ENCODE measurements around the gene SMLR1. TPM values are rescaled to one million over a fixed set of nuclear protein-coding genes. Genes with fewer than 3 reads are reported as not detected.
A peak's percentile ranks its signal among the peaks of the same experiment; 100 is the strongest.

SMLR1 gene
- total RNA-seq, 1 donor from 2014 or later = not detected

DNA sequence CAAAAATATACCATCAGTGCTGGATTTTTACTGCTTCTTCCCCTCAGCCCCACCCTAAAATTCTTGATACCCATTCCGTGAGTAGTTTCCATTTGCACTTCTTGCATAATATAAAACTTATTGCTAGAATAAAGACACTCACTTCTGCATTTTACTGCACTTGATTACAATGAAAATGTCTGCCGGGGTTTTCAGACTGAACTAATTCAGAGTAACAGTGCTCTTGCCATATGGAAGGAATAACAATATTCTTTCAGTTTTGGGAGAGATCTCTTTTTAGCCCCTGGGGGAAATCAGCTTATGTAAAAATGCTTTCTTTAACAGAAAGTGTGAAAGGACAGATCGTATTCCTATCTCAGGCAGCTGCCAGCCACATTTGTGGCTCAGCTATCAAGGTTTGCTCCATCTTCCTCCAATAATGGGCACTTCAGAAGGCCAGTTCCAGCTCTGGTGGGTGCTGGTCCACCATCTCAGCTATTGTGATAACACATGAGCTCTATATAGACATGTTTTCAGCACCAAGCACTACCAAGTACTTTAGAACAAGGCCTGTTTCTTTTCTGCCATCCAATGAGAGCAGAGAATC is 8.9 kb downstream of the SMLR1 start:
- intact Hi-C loops (cut with micrococcal nuclease) = no loop called here
- Mint-ChIP-seq H3K4me1 (no peaks in the 10 kb centered on the region), H3K9me3 (no peaks in the 10 kb centered on the region), H3K27ac (no peak overlapping the region), H3K27me3 (no peaks in the 10 kb centered on the region), H3K4me3 (no peak overlapping the region), H3K36me3 (ENCODE audit: low read depth) (no peaks in the 10 kb centered on the region)
- no peak for DNase-seq

DNA sequence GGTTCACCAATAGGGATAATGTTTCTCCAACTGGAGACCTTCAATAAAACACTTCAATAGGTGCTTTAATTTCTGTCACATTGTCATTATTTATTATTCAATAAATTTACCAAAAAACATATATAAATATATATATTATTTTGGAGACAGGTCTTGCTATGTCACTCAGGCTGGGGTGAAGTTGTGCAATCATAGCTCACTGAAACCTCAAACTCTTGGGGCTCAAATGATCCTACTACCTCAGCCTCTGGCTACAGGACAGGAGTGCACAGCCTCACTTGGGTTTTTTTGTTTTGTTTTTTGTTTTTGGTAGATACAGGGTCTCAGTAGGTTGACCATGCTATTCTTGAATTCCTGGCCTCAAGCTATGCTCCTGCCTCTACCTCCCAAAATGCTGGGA is 9.9 kb downstream of the SMLR1 start:
- DNase-seq = no peak
- Mint-ChIP-seq H3K36me3 (ENCODE audit: low read depth) (no peaks in the 10 kb centered on the region), H3K4me1 (no peaks in the 10 kb centered on the region), H3K4me3 (no peak overlapping the region), H3K27me3 (no peaks in the 10 kb centered on the region), H3K27ac (no peak overlapping the region), H3K9me3 (no peaks in the 10 kb centered on the region)
- intact Hi-C loops (cut with micrococcal nuclease) = no loop called here

DNA sequence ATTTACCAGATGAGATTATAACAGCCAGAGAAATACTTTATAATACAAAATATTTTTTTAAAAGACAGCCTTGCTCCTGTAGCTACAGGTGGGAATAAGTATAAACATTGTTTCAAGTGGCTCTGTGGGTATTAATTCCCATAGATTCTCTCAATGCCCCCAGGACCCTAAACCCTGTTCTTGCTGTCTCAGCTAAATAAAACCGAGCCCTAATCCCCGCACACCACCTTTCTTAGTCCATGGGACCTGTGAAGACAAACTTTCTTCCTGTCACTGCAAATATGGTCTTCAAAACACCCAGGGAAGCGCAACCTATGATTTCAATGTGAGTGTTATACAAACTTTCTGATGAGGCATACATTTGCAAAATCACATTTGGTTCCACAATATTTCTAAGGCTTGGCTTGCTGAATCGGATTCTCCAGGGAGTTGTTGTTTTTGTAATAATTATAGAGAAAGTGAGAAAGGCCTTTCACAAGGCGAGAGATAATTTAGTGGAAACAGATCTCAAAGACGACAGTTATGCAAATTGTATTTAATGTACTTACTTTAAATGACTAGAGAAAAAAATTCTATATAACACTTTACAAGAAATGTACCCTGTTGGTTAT is 11.1 kb downstream of the SMLR1 start:
- intact Hi-C loops (cut with micrococcal nuclease) = no loop called here
- H3K27me3 Mint-ChIP-seq = no peaks in the 10 kb centered on the region
- no peak overlapping the region for H3K4me3 Mint-ChIP-seq
- H3K27ac Mint-ChIP-seq = no peak overlapping the region
- H3K36me3 Mint-ChIP-seq (ENCODE audit: low read depth) = no peaks in the 10 kb centered on the region
- DNase-seq = no peak
- no peaks in the 10 kb centered on the region for H3K4me1 Mint-ChIP-seq
- no peaks in the 10 kb centered on the region for H3K9me3 Mint-ChIP-seq

DNA sequence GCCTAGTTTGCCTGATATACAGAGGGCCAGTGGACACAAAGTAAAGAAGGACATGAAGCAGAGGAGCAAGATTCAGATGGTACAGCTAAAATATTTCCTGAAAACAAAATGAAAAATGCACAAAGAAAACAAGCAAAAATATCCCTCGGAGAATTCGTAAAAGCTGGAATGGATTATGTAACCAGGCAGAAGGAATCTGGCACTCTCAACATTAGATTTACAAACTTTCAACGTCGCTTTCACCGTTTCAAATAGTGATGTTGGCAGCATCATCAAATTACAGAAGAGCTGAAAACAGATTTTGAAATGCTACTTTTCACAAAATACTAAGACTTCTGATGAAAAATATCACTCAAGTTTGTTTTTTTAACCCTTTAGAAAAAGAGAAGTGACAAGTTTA is 11.7 kb downstream of the SMLR1 start:
- no peak overlapping the region for H3K4me3 Mint-ChIP-seq
- H3K27ac Mint-ChIP-seq = no peak overlapping the region
- H3K27me3 Mint-ChIP-seq = no peaks in the 10 kb centered on the region
- no peaks in the 10 kb centered on the region for H3K4me1 Mint-ChIP-seq
- intact Hi-C loops (cut with micrococcal nuclease) = no loop called here
- no peaks in the 10 kb centered on the region for H3K36me3 Mint-ChIP-seq (ENCODE audit: low read depth)
- no peaks in the 10 kb centered on the region for H3K9me3 Mint-ChIP-seq
- DNase-seq = no peak

DNA sequence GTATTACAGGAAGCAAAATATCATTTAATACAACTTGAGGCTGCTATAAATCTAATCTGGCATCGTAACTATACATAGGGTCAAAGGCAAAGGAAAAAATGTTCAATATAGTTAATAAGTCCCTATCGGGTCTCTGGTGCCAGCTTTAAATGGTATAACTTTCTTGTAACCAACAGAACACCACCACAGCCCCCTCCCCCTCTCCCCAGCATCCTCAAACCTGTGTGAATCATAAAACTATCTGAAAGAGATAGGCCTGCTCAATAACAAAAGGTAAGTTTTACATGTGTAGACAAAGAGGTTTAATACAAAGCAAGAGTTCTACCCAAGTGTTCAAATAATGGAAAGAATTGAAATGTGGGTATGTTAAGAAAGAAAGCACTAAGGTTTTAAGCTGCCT is 12.2 kb downstream of the SMLR1 start:
- H3K9me3 Mint-ChIP-seq = no peaks in the 10 kb centered on the region
- H3K27me3 Mint-ChIP-seq = no peaks in the 10 kb centered on the region
- H3K36me3 Mint-ChIP-seq (ENCODE audit: low read depth) = no peaks in the 10 kb centered on the region
- H3K27ac Mint-ChIP-seq = no peak overlapping the region
- no peak overlapping the region for H3K4me3 Mint-ChIP-seq
- DNase-seq = no peak
- H3K4me1 Mint-ChIP-seq = no peaks in the 10 kb centered on the region
- intact Hi-C loops (cut with micrococcal nuclease) = no loop called here

DNA sequence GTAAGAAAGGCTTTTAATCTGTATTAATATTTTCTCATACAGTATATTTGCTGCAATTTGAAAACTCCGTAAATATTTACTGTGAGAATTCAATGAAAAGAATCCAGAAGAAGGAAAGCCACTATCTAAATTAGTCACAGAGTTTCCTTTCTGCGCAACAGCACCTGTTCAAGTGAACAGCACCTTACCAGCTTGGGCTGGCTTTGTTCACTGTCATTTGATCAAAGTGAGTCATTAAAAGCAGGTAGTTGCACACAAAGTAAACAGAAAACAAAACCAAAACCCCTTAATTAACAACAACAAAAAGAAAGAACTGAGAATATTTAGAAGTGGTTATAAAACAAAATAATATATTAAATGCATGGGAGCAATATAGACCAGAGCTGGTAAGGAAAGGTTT is 12.8 kb downstream of the SMLR1 start:
- no peaks in the 10 kb centered on the region for H3K36me3 Mint-ChIP-seq (ENCODE audit: low read depth)
- DNase-seq = no peak
- H3K27me3 Mint-ChIP-seq = no peaks in the 10 kb centered on the region
- intact Hi-C loops (cut with micrococcal nuclease) = loop anchor here (10.0 kb wide), 2 partner anchors 805 to 905 kb away; no protein-coding TSS in a partner anchor
- no peaks in the 10 kb centered on the region for H3K9me3 Mint-ChIP-seq
- H3K4me3 Mint-ChIP-seq = no peak overlapping the region
- no peaks in the 10 kb centered on the region for H3K4me1 Mint-ChIP-seq
- no peak overlapping the region for H3K27ac Mint-ChIP-seq

DNA sequence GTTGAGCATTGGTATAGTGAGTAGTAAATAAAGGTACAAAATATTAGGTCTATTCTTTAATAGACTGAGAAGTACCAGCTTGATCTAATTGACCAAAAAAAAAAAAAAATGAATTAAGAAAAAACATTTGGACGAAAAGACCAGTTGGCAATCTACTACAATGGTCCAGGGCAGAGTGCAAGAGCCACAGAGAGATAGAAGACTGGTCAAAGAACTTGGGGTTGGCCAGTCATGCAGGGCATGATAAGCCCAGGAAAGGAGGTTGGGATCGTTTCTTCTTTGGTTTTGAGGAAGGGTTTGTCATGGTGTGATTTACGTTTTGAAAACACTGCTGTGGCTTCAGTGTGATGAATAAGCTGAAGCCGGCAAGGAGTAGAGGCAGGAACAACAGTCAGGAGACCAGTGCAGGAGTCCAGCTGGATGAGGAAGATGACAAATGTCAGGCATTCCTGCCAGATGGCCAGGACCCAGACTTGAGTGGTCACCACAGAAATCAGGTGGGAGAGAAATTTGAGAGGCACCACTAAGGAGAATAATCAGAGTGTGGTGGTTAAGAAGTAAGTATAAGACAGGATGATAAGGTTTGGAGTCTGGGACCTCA is 14.0 kb downstream of the SMLR1 start:
- Mint-ChIP-seq H3K36me3 (ENCODE audit: low read depth) (no peaks in the 10 kb centered on the region), H3K9me3 (no peaks in the 10 kb centered on the region), H3K4me3 (no peak overlapping the region), H3K4me1 (no peaks in the 10 kb centered on the region), H3K27me3 (no peaks in the 10 kb centered on the region), H3K27ac (no peak overlapping the region)
- DNase-seq = no peak
- intact Hi-C loops (cut with micrococcal nuclease) = loop anchor here (10.0 kb wide), 2 partner anchors 806 to 906 kb away; no protein-coding TSS in a partner anchor

DNA sequence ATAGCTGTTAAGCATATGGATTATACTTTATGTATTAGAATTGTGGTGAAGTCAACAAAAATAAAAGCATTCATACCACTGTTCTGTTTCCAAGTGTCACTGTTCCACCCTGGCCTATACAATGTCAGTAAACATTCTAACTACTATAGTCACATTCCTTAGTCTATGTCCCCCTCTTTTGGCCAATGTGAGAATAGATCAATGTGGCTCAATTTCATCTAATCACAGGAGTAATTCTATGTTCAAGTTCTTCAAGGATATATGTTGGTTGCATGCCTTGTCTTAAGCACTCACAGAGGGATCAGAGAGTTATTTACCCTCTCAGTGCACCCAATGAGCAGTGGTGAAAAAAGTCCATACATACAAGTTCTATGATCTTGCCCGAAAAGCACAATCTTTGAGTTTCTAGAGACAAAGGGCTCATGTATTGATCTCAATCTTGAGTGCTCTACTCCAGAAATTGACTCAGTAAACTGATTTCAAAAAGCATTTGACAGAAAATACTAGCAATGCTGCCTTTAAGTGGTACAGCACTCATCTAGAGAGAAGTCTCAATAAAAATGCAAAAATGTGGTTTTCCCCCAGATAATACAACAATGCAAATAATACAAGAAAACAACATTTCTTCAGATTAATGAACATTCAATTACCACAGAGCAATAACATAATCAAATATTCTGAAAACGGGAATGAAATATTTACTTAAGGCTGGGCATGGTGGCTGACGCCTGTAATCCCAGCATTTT is 16.5 kb downstream of the SMLR1 start:
- Mint-ChIP-seq H3K4me3 (no peak overlapping the region), H3K36me3 (ENCODE audit: low read depth) (no peaks in the 10 kb centered on the region), H3K27me3 (no peaks in the 10 kb centered on the region), H3K4me1 (peaks cover 2% of the 10 kb centered on the region), H3K27ac (no peak overlapping the region), H3K9me3 (no peaks in the 10 kb centered on the region)
- DNase-seq = peak; percentile 78
- intact Hi-C loops (cut with micrococcal nuclease) = loop anchor here (1.0 to 10.0 kb wide), 5 partner anchors 145 to 909 kb away; no protein-coding TSS in a partner anchor

DNA sequence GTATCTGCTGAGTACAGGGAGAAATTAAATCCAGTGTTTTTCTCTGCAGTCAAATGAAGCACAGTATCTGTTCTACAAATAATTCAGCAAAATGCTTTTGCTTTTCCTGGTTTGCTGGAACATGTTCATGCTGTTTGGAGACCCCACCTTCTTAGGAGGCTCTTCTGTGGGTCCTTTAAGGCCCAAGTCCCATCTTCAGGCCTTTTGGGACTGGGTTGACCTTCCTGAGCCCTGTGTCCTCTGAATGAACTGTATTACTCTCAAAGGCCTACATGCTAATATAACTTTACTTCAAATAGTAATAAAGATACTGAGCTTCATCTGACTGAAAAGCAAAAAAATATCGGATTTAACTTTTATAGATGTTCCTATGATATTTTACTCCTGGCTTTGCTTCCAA is 19.3 kb downstream of the SMLR1 start:
- no peak for DNase-seq
- Mint-ChIP-seq H3K36me3 (ENCODE audit: low read depth) (no peaks in the 10 kb centered on the region), H3K27me3 (no peaks in the 10 kb centered on the region), H3K4me3 (no peak overlapping the region), H3K4me1 (peaks cover 12% of the 10 kb centered on the region), H3K9me3 (no peaks in the 10 kb centered on the region), H3K27ac (no peak overlapping the region)
- intact Hi-C loops (cut with micrococcal nuclease) = loop anchor here (10.0 kb wide), 2 partner anchors 812 to 912 kb away; no protein-coding TSS in a partner anchor

DNA sequence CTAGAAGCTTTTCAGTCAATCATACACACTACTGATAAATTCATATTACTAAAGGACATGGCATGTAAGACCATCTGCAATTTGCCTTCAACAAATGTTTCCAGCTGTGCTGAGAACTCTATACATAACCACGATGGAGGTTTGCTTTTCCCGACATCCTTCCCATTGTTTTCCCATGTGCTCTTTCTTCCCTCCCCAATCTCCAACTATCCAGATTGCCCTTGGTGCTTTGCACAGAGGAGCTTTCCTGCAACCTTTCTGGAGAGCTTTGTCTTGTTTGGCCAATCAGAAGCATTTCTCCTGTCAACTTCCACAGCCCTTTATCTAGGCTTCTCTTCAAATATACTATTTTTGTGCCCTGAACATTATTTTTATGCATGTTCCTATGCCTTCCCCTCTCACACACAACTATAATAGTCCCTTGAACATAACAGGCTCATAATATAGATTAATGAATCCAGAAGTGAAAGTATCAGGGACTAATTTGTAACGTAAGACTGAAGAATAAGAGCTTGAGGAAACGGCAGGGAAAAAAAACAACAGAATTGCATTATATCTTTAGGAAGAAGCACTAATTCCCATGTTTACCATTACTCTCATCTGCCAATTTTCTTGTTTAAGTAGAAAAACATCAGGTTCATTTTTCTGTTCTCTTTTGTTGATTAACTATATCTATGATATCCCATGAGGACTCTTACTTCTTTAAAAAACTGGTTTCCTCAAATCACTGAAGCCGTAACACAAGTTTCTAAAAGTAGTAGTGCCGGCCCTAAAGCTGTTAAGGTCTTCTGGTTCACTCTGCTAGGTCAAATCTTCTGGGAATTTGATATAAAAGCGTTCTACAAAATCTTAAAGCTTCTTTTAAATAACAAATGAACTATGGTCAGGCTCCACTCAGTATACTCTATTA is 20.1 kb downstream of the SMLR1 start:
- intact Hi-C loops (cut with micrococcal nuclease) = loop anchor here (10.0 kb wide), 2 partner anchors 812 to 912 kb away; no protein-coding TSS in a partner anchor
- Mint-ChIP-seq H3K4me1 (peaks cover 12% of the 10 kb centered on the region), H3K27ac (no peak overlapping the region), H3K9me3 (no peaks in the 10 kb centered on the region), H3K27me3 (no peaks in the 10 kb centered on the region), H3K36me3 (ENCODE audit: low read depth) (no peaks in the 10 kb centered on the region), H3K4me3 (no peak overlapping the region)
- no peak for DNase-seq

DNA sequence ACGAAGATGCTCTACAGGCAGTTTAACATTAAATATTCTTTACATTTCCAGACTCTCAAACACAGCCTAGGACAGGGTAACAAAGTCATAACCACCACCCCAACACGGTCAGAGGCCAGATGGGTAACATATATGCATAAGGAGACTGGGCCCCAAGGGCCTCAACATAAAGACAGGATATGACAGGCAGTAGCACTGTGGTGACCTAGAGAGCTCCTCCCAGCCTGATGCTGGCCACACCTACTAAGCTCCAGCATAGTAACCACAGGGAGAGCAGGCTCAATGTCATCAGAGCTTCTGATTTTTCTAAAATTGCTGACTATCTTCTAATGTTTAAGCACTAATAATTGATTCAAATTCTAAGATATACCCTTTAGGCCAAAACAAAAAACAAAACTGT is 21.7 kb downstream of the SMLR1 start:
- H3K27me3 Mint-ChIP-seq = no peaks in the 10 kb centered on the region
- H3K27ac Mint-ChIP-seq = no peak overlapping the region
- H3K4me3 Mint-ChIP-seq = no peak overlapping the region
- no peaks in the 10 kb centered on the region for H3K36me3 Mint-ChIP-seq (ENCODE audit: low read depth)
- peak; percentile 83 for DNase-seq
- H3K9me3 Mint-ChIP-seq = no peaks in the 10 kb centered on the region
- intact Hi-C loops (cut with micrococcal nuclease) = loop anchor here (10.0 kb wide), 2 partner anchors 814 to 914 kb away; no protein-coding TSS in a partner anchor
- peaks cover 12% of the 10 kb centered on the region for H3K4me1 Mint-ChIP-seq

DNA sequence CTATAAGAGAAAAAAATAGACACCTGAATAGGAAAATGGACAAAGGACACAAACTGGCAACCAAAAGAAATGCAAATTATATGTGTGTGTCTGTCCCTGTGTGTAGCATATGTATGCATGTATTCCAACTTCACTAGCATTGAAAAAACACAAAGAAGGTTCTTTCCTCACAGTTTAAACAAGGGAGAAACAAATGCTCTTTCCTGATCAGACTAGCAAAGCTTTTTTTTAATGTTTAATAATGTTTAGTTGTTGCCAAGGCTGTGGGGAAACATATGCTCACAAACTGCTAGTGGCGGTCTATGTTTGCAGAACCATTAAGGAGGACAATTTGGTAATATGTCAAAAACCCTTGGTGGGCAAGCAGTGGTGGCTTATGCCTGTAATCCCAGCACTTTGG is 22.4 kb downstream of the SMLR1 start:
- Mint-ChIP-seq H3K36me3 (ENCODE audit: low read depth) (no peaks in the 10 kb centered on the region), H3K27ac (no peak overlapping the region), H3K27me3 (no peaks in the 10 kb centered on the region), H3K4me3 (no peak overlapping the region), H3K4me1 (peaks cover 12% of the 10 kb centered on the region), H3K9me3 (no peaks in the 10 kb centered on the region)
- DNase-seq = no peak
- intact Hi-C loops (cut with micrococcal nuclease) = loop anchor here (10.0 kb wide), 2 partner anchors 815 to 915 kb away; no protein-coding TSS in a partner anchor

DNA sequence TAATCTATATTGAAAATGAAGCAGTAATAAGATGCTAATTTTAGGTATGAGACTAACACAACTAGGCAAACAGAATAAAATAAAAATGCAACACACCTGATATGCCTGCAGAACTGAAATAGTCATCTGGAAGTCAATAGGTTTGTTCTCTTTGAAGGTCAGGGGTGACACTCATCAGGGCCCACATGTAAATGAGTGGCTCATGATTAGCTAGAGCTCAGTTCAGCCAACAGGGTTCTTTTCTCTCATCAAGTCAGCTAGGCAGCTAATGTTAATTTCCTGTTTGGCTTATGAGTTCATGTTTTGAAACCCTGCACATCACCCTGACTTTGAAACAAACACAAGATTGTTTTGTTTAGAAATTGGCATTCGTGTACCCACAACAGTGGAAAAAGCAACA is 23.8 kb downstream of the SMLR1 start:
- Mint-ChIP-seq H3K9me3 (no peaks in the 10 kb centered on the region), H3K27ac (no peak overlapping the region), H3K4me1 (peaks cover 12% of the 10 kb centered on the region), H3K27me3 (no peaks in the 10 kb centered on the region), H3K4me3 (no peak overlapping the region), H3K36me3 (ENCODE audit: low read depth) (no peaks in the 10 kb centered on the region)
- DNase-seq = no peak
- intact Hi-C loops (cut with micrococcal nuclease) = no loop called here

All from activated CD4-positive, alpha-beta T cell treated with anti-CD3 and anti-CD28 coated beads, Interleukin-2, amount 10 ng/mL, durations not matched to agents 24 days and 14 days (primary cell).